C4-2B (cell line): ENCODE measurements around the gene HNRNPF.
A peak's percentile ranks its signal among the peaks of the same experiment; 100 is the strongest.

ENCODE experiments used
- CTCF ChIP-seq: fragments of 450-650 bp; conservative IDR thresholded peaks from 2 replicates; pipeline ENCODE4 v1.5.1; 2017; ENCODE audit warnings: mild to moderate bottlenecking
- ZFX ChIP-seq: fragments of 450-650 bp; IDR thresholded peaks from 2 replicates; pipeline ENCODE4 v1.6.1; 2017

DNA sequence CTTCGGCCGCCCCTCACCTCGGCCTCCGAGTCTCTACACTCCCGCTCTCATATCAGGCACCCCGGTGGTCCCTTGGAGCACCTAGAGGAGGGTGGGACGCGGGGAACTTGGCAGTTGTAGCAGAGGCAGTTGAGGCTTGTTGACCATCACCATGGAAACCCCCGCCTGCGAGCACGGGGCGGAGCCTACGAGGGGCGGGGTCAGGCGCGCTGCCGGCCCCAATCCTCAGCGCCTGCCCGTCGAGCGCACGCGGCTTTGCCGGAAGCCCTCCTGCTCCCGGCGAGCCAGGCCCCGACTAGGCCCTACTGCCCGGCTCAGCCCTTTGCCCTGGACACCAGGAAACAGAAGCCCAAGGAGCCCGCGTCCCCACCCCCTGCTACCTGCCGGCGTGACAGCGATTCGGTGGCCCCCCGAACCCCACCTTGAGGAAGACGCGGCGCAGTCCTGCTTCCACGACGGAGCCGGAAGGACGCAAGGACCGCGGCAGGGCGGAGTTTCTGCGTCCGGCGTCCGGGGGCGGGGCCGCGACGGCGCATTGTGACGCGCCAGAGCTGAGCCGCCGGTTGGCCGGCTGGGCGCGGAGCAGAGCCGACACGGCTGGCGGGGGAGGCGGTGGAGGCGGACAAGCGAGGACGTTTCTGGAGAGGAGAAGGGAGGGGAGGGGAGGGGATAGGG, at the start of gene HNRNPF:
- no peak for TF ChIP-seq CTCF
- peak; percentile 85 for TF ChIP-seq ZFX
